Endothelial cell of coronary artery (primary cell): ENCODE results near the gene OGDHL. TPM values are rescaled to one million over a fixed set of nuclear protein-coding genes. Genes with fewer than 3 reads are reported as not detected.

Experiments used
- total RNA-seq: library from RNA; depleted of rRNA; stranded (reverse); fragments of >200 nt; gene quantifications from 2 replicates; pipeline ENCODE4 v1.2.3, GENCODE V29; 2014

The OGDHL gene
- total RNA-seq, result 0.19 and 0.99 TPM in 2 replicates

DNA sequence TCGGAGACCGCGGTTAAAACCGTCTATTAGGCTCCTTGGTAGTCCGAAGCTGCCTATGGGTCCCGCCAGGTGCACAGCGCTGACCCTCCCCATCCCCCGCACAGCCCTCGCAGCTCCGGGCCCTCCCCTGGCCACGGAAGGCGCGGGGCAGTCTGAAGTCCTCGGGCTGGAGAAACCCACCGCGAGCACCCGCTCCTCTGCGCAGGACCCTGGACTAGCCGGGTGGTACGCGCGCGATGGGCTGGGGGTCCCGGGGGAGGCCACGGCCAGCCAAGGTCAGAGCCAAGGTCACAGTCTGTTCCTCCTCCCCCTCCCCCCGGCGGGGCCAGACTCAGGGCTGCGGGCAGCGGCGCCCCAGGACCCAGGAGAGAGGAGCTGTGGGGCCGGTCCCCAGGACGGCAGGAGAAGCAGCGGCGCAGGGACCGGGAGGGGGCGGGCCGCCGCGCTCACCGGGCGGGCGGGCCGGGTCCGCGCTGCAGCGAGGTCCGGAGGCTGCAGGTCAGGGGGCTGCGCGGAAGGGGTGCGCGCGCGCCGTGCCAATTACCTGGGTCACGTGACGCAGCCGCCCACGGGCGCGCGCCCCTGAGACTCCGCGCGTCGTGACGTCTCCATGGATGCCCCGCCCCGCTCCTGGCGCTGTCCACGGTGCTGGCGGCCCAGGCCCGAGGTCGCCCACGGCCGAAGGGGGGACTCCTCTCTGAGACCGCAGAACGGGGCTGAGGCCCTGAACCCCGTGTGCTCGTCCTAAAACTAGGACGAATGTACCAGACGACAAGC, at the start of gene OGDHL:
Gene OGDHL, minus strand, starts transcription at position 535 of the 777 bp plus-strand sequence. CDS start 3,731 bp downstream, outside the sequence.

Other genes starting within 250 kb of the OGDHL start
- 46.0 and 47.1 TPM in 2 replicates for gene ERCC6, start 223.2 kb downstream of the OGDHL start, total RNA-seq
- under 0.01 TPM in 1 of 2 replicates, not detected in the other for gene SLC18A3, start 152.0 kb downstream of the OGDHL start, total RNA-seq
- gene CHAT, start 148.3 kb downstream of the OGDHL start, total RNA-seq, result not detected in 2 replicates
- not detected in 2 replicates for gene C10orf53, start 82.7 kb downstream of the OGDHL start, total RNA-seq
- 32.9 and 39.4 TPM in 2 replicates for gene PARG, start 179.7 kb upstream of the OGDHL start, total RNA-seq
- gene TIMM23B, start 179.7 kb upstream of the OGDHL start, total RNA-seq, result 12.0 and 18.1 TPM in 2 replicates
- gene AGAP6, start 226.1 kb upstream of the OGDHL start, total RNA-seq, result 1.7 and 3.6 TPM in 2 replicates